Duodenal mucosa (tissue), 2 donors: ENCODE measurements around the gene FRS3.
A peak's percentile ranks its signal among the peaks of the same experiment; 100 is the strongest.

Experiments used
- H3K27ac ChIP-seq: one replicate; pipeline ENCODE4 v1.7.0; 2013; ENCODE audit warnings: low read depth, low read length
- H3K27me3 ChIP-seq, 2 donors: one replicate each; pipeline ENCODE4 v1.7.0; 2013; ENCODE audit warnings: low read length in 2 of 2, control low read depth in 1 of 2; ENCODE audit not compliant: insufficient read depth in 2 of 2, control insufficient read depth in 1 of 2
- H3K36me3 ChIP-seq, 2 donors: one replicate each; pipeline ENCODE4 v1.7.0; 2013; ENCODE audit warnings: low read length in 2 of 2, control low read depth in 1 of 2; ENCODE audit not compliant: insufficient read depth in 2 of 2, control insufficient read depth in 1 of 2
- H3K4me1 ChIP-seq, 2 donors: one replicate each; pipeline ENCODE4 v1.7.0; 2013; ENCODE audit warnings: low read length in 2 of 2, control low read depth in 1 of 2; ENCODE audit not compliant: insufficient read depth in 2 of 2, control insufficient read depth in 1 of 2
- H3K4me3 ChIP-seq, 2 donors: one replicate each; pipeline ENCODE4 v1.7.0; 2013; ENCODE audit warnings: low read length in 2 of 2, low read depth in 1 of 2
- H3K9ac ChIP-seq, 2 donors: one replicate each; pipeline ENCODE4 v1.7.0; 2013; ENCODE audit warnings: low read length in 2 of 2, low read depth in 1 of 2
- H3K9me3 ChIP-seq, 2 donors: one replicate each; pipeline ENCODE4 v1.7.0; 2013; ENCODE audit warnings: low read length in 2 of 2, control low read depth in 1 of 2; ENCODE audit not compliant: control insufficient read depth in 1 of 2

FRS3 gene

GRCh38 chr6:41727705-41728072 is 52.0 kb downstream of the FRS3 start:
- Histone ChIP-seq H3K27ac (no peak overlapping the region), H3K9ac (no peak overlapping the region), H3K4me1 (peaks cover 48 to 58% of the 10 kb centered on the region in 2 donors), H3K27me3 (no peaks in the 10 kb centered on the region), H3K9me3 (no peaks in the 10 kb centered on the region), H3K4me3 (no peak overlapping the region), H3K36me3 (no peaks in the 10 kb centered on the region)

GRCh38 chr6:41726876-41727275 is 52.8 kb downstream of the FRS3 start:
- H3K4me3 ChIP-seq, result no peak overlapping the region
- H3K27ac ChIP-seq, result no peak overlapping the region
- H3K36me3 ChIP-seq, result no peaks in the 10 kb centered on the region
- H3K9ac ChIP-seq, result no peak overlapping the region
- H3K9me3 ChIP-seq, result no peaks in the 10 kb centered on the region
- H3K4me1 ChIP-seq, result peaks cover 45 to 52% of the 10 kb centered on the region in 2 donors
- H3K27me3 ChIP-seq, result no peaks in the 10 kb centered on the region

- no peak overlapping the region for H3K4me3 ChIP-seq
- no peak overlapping the region for H3K9ac ChIP-seq
- no peaks in the 10 kb centered on the region for H3K9me3 ChIP-seq
- no peak overlapping the region for H3K27ac ChIP-seq
- peaks cover 32 to 36% of the 10 kb centered on the region in 2 donors for H3K4me1 ChIP-seq
- no peaks in the 10 kb centered on the region for H3K27me3 ChIP-seq
- H3K36me3 ChIP-seq, result no peaks in the 10 kb centered on the region
Measured at GRCh38 chr6:41724586-41725501, 54.9 kb downstream of the FRS3 start.

DNA sequence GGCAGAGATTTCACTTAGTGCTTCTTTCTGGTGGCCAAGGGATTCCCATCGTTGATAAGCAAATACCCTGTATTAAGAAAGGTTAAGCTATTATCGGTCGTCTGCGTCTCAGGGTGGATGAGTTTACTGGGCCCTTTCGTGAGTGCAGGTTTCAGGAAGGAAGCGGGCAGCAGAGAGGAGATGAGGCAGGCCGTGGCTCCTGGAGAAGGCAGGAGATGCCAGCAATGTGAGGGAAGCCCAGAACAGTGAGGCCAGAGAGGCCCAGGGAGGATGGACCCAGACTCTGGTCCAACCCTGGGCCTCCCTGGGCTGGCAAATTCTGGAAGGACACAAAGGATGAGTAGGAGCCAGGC is 55.5 kb downstream of the FRS3 start:
- Histone ChIP-seq H3K9me3 (no peaks in the 10 kb centered on the region), H3K9ac (no peak overlapping the region), H3K27ac (no peak overlapping the region), H3K4me3 (no peak overlapping the region), H3K4me1 (peaks cover 26 to 33% of the 10 kb centered on the region in 2 donors), H3K27me3 (no peaks in the 10 kb centered on the region), H3K36me3 (no peaks in the 10 kb centered on the region)

GRCh38 chr6:41723530-41724227 is 56.0 kb downstream of the FRS3 start:
- no peaks in the 10 kb centered on the region for H3K27me3 ChIP-seq
- no peaks in the 10 kb centered on the region for H3K36me3 ChIP-seq
- no peak overlapping the region for H3K9ac ChIP-seq
- H3K9me3 ChIP-seq, result no peaks in the 10 kb centered on the region
- H3K4me1 ChIP-seq, result peaks cover 20 to 28% of the 10 kb centered on the region in 2 donors
- peak overlapping the region; percentile 33 for H3K27ac ChIP-seq
- peak overlapping the region; percentile 13 to 37 for H3K4me3 ChIP-seq

- Histone ChIP-seq H3K27ac (peak overlapping the region; percentile 26), H3K27me3 (no peaks in the 10 kb centered on the region), H3K36me3 (no peaks in the 10 kb centered on the region), H3K9me3 (no peaks in the 10 kb centered on the region), H3K4me3 (peak overlapping the region; percentile 13 to 37), H3K4me1 (peaks cover 15 to 23% of the 10 kb centered on the region in 2 donors), H3K9ac (no peak overlapping the region)
Measured at GRCh38 chr6:41722969-41723529, 56.7 kb downstream of the FRS3 start.

DNA sequence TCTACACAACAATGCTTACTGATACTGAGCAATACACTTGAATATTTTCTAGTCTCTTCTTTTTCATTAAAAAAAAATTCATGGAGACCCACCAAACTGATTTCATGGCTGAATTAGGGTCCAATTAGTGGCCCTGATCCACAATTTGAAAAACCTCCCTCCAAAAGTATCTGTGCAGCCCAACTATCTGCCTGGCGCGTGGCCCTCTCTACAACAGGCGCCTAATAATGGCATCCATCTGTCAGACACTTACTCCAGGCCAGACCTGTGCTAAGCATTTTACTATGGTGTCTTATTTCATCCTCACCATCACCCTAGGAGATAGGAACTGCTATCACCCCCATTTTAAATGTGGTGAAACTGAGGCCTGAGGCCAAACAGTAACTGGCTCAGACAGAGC is 58.3 kb downstream of the FRS3 start:
- peaks cover 20 to 22% of the 10 kb centered on the region in 2 donors for H3K4me1 ChIP-seq
- no peaks in the 10 kb centered on the region for H3K36me3 ChIP-seq
- no peaks in the 10 kb centered on the region for H3K9me3 ChIP-seq
- no peak overlapping the region for H3K9ac ChIP-seq
- no peak overlapping the region for H3K4me3 ChIP-seq
- no peaks in the 10 kb centered on the region for H3K27me3 ChIP-seq
- no peak overlapping the region for H3K27ac ChIP-seq

- no peaks in the 10 kb centered on the region for H3K9me3 ChIP-seq
- no peaks in the 10 kb centered on the region for H3K27me3 ChIP-seq
- H3K4me1 ChIP-seq, result peaks cover 22% of the 10 kb centered on the region in 2 donors
- H3K27ac ChIP-seq, result no peak overlapping the region
- no peak overlapping the region for H3K4me3 ChIP-seq
- no peaks in the 10 kb centered on the region for H3K36me3 ChIP-seq
- H3K9ac ChIP-seq, result no peak overlapping the region
Measured at GRCh38 chr6:41720783-41721182, 58.9 kb downstream of the FRS3 start.

DNA sequence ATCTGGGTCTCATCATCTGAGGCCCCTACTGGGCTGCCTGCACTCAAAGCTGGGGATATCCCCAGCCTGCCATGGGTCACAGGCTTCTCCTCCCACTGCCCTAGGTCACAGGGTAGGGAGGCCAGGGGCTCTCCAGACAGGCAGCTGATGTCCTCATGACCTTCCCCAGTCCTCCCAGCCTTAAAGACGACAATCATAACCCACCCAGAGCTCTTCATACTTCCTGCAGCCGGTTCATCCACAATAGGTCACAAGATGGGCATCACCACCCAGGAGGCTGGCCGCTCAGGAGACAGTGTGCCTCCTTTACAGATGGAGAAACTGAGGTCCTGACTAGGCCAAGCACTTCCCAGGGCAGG is 59.5 kb downstream of the FRS3 start:
- no peaks in the 10 kb centered on the region for H3K27me3 ChIP-seq
- no peaks in the 10 kb centered on the region for H3K36me3 ChIP-seq
- no peak overlapping the region for H3K4me3 ChIP-seq
- H3K4me1 ChIP-seq, result peaks cover 20 to 22% of the 10 kb centered on the region in 2 donors
- H3K27ac ChIP-seq, result no peak overlapping the region
- no peaks in the 10 kb centered on the region for H3K9me3 ChIP-seq
- no peak overlapping the region for H3K9ac ChIP-seq
